Pancreas (tissue), 10 donors: ENCODE data around the gene SPARC. TPM values are rescaled to one million over a fixed set of nuclear protein-coding genes. Genes with fewer than 3 reads are reported as not detected.

ENCODE experiments used
- ATAC-seq, 4 donors: fragments of 200-7000 bp; cut with Tn5 transposase; one replicate each; pipeline versions ENCODE4 v1.8.0 to v1.9.1; 2020; ENCODE audit warnings: mild to moderate bottlenecking in 4 of 4, moderate library complexity in 4 of 4
- DNase-seq, 6 donors: peaks; one replicate each; pipeline ENCODE4 v3.0.0-alpha.2; 2020
- FAIRE-seq: peaks from 2 replicates; lab custom pipeline; 2012; peaks lifted over from hg19 to GRCh38; lab: Jason Lieb, UNC
- H3K27ac ChIP-seq, 4 donors: fragments of 200-600 bp; sonication (generic); 1 replicate in 3 of 4; 2 replicates in 1 of 4; pipeline versions ENCODE4 v1.5.0 to v1.8.0; 2020
- H3K27me3 ChIP-seq, 4 donors: fragments of 200-600 bp; one replicate each; pipeline ENCODE4 v1.8.0; 2021
- H3K36me3 ChIP-seq, 3 donors: fragments of 200-600 bp; sonication (generic) in 1 of 3; one replicate each; pipeline versions ENCODE4 v1.5.0 to v1.8.0; 2020 to 2021
- H3K4me1 ChIP-seq, 3 donors: fragments of 200-600 bp; one replicate each; pipeline ENCODE4 v1.8.0; 2021
- H3K4me3 ChIP-seq, 4 donors: fragments of 200-600 bp; sonication (generic) in 2 of 4; one replicate each; pipeline versions ENCODE4 v1.5.0 to v1.8.0; 2020 to 2021
- H3K9me3 ChIP-seq, 4 donors: fragments of 200-600 bp; one replicate each; pipeline ENCODE4 v1.8.0; 2021
- WGBS, 2 donors: extraction: QIAGEN DNeasy Blood & Tissue Kit; methylation state at CpG; one replicate each; pipeline ENCODE4 v1.1.7; 2013; 5-methylcytosine and 5-hydroxymethylcytosine counted together
- intact Hi-C, 3 donors: fragments of 100-400 bp; cut with DNase I; formaldehyde crosslinking; loops; one replicate each; pipeline versions ENCODE4 v1.11.1 to v1.14.2; 2022
- polyA plus RNA-seq, 2 donors: library from polyadenylated mRNA; stranded (reverse); fragments of 200-250 nt; gene quantifications; one replicate each; pipeline ENCODE4 v1.2.3, GENCODE V29; 2013
- total RNA-seq, 6 donors: library from RNA; stranded (reverse); fragmentation: NEBNext Ultra II Directional in 4 of 6; extraction: Animal tissue kit (Norgen Biotek cat#: 25700) in 4 of 6; gene quantifications; one replicate each; pipeline versions ENCODE4 v1.2.1 to v1.2.4, GENCODE V29; 2021 to 2023
- TF ChIP-seq, protein P1 (sequence below), 4 donors: fragments of 200-600 bp; sonication (generic) in 3 of 4; IDR thresholded peaks; one replicate each; pipeline versions ENCODE4 v1.5.0 to v1.8.0; 2021; ENCODE audit warnings: antibody characterized with exemption in 4 of 4
- donor health status: healthy with polysubstance abuse.
- donor health status: DM: no; HTN: no; CAD: no; lungs with moderate emphysema.
- donor health status: DM: no; HTN: no; CAD: no.
- donor health status: control.
- donor health status: control.
- donor health status: Bipolar disorder and iron deficiency.
- donor health status: DM: yes; HTN: yes; CAD: no.
- donor health status: DM: no; HTN: no; CAD: no.
- donor health status: DM: no; HTN: no; CAD: no.
- donor health status: DM: yes; HTN: yes; CAD: no.

The SPARC gene
- total and polyA plus RNA-seq, 8 donors, result 27.2 to 608 (median 60.7) TPM

DNA sequence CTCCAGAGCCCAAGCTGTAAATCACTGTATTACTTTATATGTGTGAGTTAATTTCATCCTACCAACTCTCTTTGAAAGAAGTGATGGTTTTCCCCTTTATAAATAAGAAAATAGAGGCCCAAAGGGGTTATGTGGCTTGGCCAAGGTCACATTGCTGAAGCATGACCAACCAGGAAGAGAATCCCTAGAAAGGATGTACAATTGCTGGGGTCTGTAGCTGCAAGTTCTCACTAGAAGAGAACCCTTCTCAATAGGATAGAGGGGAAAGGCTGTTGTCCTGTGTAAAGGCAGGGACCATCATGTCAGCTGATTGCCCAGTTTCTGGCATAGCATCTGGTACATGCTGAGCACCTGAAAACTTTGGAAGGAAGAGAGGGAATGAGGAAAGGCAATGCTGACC is 56.6 kb downstream of the SPARC start:
- intact Hi-C loops, result no loop called here
- TF ChIP-seq, protein P1, sequence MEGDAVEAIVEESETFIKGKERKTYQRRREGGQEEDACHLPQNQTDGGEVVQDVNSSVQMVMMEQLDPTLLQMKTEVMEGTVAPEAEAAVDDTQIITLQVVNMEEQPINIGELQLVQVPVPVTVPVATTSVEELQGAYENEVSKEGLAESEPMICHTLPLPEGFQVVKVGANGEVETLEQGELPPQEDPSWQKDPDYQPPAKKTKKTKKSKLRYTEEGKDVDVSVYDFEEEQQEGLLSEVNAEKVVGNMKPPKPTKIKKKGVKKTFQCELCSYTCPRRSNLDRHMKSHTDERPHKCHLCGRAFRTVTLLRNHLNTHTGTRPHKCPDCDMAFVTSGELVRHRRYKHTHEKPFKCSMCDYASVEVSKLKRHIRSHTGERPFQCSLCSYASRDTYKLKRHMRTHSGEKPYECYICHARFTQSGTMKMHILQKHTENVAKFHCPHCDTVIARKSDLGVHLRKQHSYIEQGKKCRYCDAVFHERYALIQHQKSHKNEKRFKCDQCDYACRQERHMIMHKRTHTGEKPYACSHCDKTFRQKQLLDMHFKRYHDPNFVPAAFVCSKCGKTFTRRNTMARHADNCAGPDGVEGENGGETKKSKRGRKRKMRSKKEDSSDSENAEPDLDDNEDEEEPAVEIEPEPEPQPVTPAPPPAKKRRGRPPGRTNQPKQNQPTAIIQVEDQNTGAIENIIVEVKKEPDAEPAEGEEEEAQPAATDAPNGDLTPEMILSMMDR (IDR thresholded peaks at IDR 0.05), result no peak
- H3K36me3 ChIP-seq, result no peaks in the 10 kb centered on the region
- no peaks in the 10 kb centered on the region for H3K4me1 ChIP-seq
- no peaks in the 10 kb centered on the region for H3K9me3 ChIP-seq
- no peak overlapping the region for H3K4me3 ChIP-seq
- DNase-seq, result no peak
- ATAC-seq, result no peak
- no peak overlapping the region for H3K27ac ChIP-seq
- no peaks in the 10 kb centered on the region for H3K27me3 ChIP-seq
- no peak for FAIRE-seq

DNA sequence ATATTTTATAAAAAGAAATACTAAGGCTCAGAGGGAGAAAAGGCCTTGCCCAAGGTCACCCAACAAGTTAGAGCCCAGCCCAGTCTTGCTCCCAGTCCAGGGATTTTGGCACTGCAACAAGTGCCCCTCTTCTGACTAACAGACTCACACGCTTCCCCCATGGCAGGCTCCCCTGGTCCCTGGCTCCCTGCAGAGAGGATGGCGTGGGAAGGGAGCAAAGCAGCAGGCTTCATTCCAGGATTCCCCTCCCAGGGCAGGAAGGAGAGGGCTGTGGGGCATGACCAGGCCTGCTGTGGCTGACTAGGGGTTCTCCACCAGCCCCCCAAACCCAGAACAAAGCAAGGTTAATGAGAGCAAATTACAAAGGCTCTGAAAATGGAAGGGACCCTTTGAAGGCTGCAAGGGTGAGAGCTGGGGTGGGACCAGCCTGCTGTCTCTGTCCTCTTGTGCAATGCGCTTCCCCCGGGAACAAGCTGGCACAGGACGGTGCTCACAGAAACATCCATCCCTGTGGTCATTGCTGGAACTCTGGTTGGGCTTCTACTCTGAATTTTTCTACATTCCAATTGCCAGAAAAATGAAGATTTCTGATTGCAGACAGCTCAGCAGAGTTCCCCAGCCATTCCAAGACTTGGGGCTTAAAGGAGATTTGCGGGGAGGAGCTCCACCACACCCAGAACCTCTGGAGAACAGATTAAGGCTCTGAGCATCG is 58.4 kb downstream of the SPARC start:
- ATAC-seq, result peak in 1 of 4 donors; percentile 34
- H3K4me1 ChIP-seq, result no peaks in the 10 kb centered on the region
- no peaks in the 10 kb centered on the region for H3K9me3 ChIP-seq
- no peak overlapping the region for H3K27ac ChIP-seq
- 72 to 74% methylated on average over 7 of the region's 7 CpGs for WGBS, 2 donors
- FAIRE-seq, result no peak
- TF ChIP-seq, protein P1 (IDR thresholded peaks at IDR 0.05), result no peak
- no peaks in the 10 kb centered on the region for H3K27me3 ChIP-seq
- H3K36me3 ChIP-seq, result no peaks in the 10 kb centered on the region
- H3K4me3 ChIP-seq, result no peak overlapping the region
- no peak for DNase-seq
- intact Hi-C loops, result no loop called here

DNA sequence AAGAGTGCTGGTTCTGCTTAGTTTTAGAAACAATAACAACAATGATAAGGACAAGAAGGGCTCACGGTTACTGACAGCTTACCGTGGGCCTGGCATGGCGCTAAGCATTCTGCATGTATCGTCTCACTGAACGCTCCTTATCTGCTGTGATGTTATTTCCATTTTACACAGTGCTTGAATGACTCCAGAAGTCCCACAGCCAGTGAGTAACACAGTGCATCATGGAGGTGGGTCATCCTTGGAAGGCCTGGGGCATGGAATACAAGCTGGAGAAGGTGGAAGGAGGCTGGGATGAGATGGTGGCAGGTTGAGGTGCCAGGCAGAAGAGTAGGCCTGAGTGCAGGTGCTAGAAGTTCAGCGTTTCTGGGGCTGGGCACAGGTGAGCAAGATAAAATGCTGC is 59.1 kb downstream of the SPARC start:
- Histone ChIP-seq H3K36me3 (no peaks in the 10 kb centered on the region), H3K4me1 (no peaks in the 10 kb centered on the region), H3K27me3 (peaks cover 0 to 1% (median 0%) of the 10 kb centered on the region in 4 donors), H3K4me3 (no peak overlapping the region), H3K27ac (no peak overlapping the region), H3K9me3 (no peaks in the 10 kb centered on the region)
- TF ChIP-seq, protein P1 (IDR thresholded peaks at IDR 0.05), result no peak
- DNase-seq, result no peak
- ATAC-seq, result no peak
- intact Hi-C loops, result no loop called here
- 74 to 77% methylated on average over 6 of the region's 6 CpGs for WGBS, 2 donors
- FAIRE-seq, result no peak

DNA sequence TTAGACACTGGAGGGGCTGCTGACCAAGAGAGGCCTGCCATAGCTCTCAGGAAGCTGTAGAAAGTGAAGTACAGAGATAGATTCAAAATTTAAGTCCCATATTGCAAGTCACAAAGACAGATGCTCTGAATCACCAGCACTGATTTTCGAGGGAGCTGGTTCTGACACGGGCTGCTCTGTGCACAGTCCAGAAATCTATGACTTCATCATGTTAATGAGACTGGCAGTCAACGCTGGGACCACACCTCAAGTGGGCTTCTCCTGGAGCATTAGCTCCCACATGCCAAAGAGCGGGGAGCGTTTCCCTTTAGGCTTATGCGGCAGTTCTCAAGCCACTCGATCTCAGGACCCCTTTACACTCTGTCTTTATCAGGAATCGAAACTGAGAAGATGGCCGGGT is 61.4 kb downstream of the SPARC start:
- Histone ChIP-seq H3K9me3 (no peaks in the 10 kb centered on the region), H3K4me3 (no peak overlapping the region)

DNA sequence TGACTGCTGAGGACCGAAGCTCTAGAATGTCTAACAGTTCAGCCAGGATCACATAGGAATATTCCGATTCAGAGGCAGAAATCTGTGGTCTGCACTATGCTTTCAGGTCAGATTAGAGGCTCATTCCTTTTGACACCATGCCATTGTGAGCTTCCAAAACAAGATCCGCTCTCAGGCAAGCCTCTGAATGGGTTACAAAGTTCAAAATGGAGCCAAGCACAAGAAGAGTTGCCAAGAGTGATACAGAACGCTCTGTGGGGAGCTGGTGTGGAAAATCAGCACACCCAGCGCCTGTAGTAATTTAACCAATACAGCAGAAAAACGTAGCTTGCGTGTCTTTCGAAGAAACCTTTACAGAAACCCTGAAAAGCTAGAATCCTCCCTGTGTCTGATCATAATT is 62.2 kb downstream of the SPARC start:
- H3K27ac ChIP-seq, result no peak overlapping the region
- H3K9me3 ChIP-seq, result no peaks in the 10 kb centered on the region
- TF ChIP-seq, protein P1 (IDR thresholded peaks at IDR 0.05), result no peak
- no peaks in the 10 kb centered on the region for H3K4me1 ChIP-seq
- peaks cover 0 to 4% (median 0%) of the 10 kb centered on the region in 4 donors for H3K27me3 ChIP-seq
- no peaks in the 10 kb centered on the region for H3K36me3 ChIP-seq
- no peak for DNase-seq
- no peak for ATAC-seq
- WGBS, 2 donors, result 53 to 74% methylated on average over 8 of the region's 8 CpGs
- no peak overlapping the region for H3K4me3 ChIP-seq
- intact Hi-C loops, result no loop called here
- FAIRE-seq, result no peak

More for the DNA sequence above, 61.4 kb downstream of the SPARC start:
- FAIRE-seq, result no peak
- WGBS, 2 donors, result 73 to 78% methylated on average over 9 of the region's 9 CpGs
- Histone ChIP-seq H3K4me1 (no peaks in the 10 kb centered on the region), H3K27me3 (peaks cover 0 to 4% (median 0%) of the 10 kb centered on the region in 4 donors), H3K36me3 (no peaks in the 10 kb centered on the region), H3K27ac (no peak overlapping the region)
- TF ChIP-seq, protein P1 (IDR thresholded peaks at IDR 0.05), result no peak
- no peak for ATAC-seq
- DNase-seq, result no peak
- intact Hi-C loops, result no loop called here
